HL-60 (cell line): Measurements from ENCODE around the gene CMTM5.
"Not testable (repeated sequence)": the region's sequence is repeated elsewhere in the genome, so short reads cannot be mapped to it uniquely, and the experiment has no call there.

Source experiments
- CTCF ChIP-seq: IDR thresholded peaks from one replicate; pipeline ENCODE4 v1.5.1; 2011; ENCODE audit warnings: low read length, control low read depth, inconsistent platforms; ENCODE audit not compliant: insufficient read depth
- GABPA ChIP-seq: IDR thresholded peaks from 2 replicates; pipeline ENCODE4 v1.6.1; 2012; ENCODE audit warnings: low read depth
- POLR2AphosphoS5 ChIP-seq: IDR thresholded peaks from 2 replicates; pipeline ENCODE4 v1.6.1; 2012; ENCODE audit warnings: low read depth
- REST ChIP-seq: IDR thresholded peaks from 2 replicates; pipeline ENCODE4 v1.6.1; 2012; ENCODE audit warnings: low read depth; ENCODE audit not compliant: insufficient replicate concordance

- not testable (repeated sequence) for TF ChIP-seq CTCF, POLR2AphosphoS5, REST, GABPA
These were observed 13.0 kb downstream of the CMTM5 start for GRCh38 chr14:23389871-23390270.
